Muscle of leg (tissue), 11 donors: ENCODE results near the gene SAMD4A. TPM values are rescaled to one million over a fixed set of nuclear protein-coding genes. Genes with fewer than 3 reads are reported as not detected.
A peak's percentile ranks its signal among the peaks of the same experiment; 100 is the strongest.

Experiments
- DNase-seq: peaks from one replicate; pipeline ENCODE4 v3.0.0; 2013
- H3K27ac ChIP-seq: one replicate; pipeline ENCODE4 v1.5.1; 2013; ENCODE audit warnings: mild to moderate bottlenecking, low read length, control low read depth
- H3K27me3 ChIP-seq: one replicate; pipeline ENCODE4 v1.6.1; 2013; ENCODE audit warnings: low read length; ENCODE audit not compliant: control insufficient read depth, insufficient read depth
- H3K36me3 ChIP-seq: one replicate; pipeline ENCODE4 v1.6.1; 2013; ENCODE audit warnings: low read length; ENCODE audit not compliant: control insufficient read depth, insufficient read depth
- H3K4me1 ChIP-seq: one replicate; pipeline ENCODE4 v1.6.1; 2013; ENCODE audit warnings: low read length; ENCODE audit not compliant: control insufficient read depth, insufficient read depth
- H3K4me3 ChIP-seq: one replicate; pipeline ENCODE4 v1.5.1; 2013; ENCODE audit warnings: low read length, control low read depth
- H3K9me3 ChIP-seq: replicated peaks from 2 replicates; pipeline ENCODE4 v1.6.1; 2013; ENCODE audit warnings: low read depth, low read length; ENCODE audit not compliant: control insufficient read depth
- WGBS: methylation state at CpG from one replicate; pipeline ENCODE4 v1.1.5; 2013; ENCODE audit warnings: missing lambda C conversion rate; ENCODE audit not compliant: insufficient coverage; 5-methylcytosine and 5-hydroxymethylcytosine counted together
- polyA plus RNA-seq, 8 donors: library from polyadenylated mRNA; unstranded; fragments of 120-200 nt; gene quantifications; one replicate each; pipeline versions ENCODE4 v1.2.1 to v1.2.3, GENCODE V29; 2013; ENCODE audit warnings: inconsistent platforms in 1 of 8, low replicate concordance in 1 of 8; ENCODE audit not compliant: insufficient read length in 8 of 8, insufficient read depth in 1 of 8
- total RNA-seq: library from RNA; stranded (reverse); fragments of 120-200 nt; gene quantifications from one replicate; pipeline ENCODE4 v1.2.4, GENCODE V29; 2013

The SAMD4A gene
- total and polyA plus RNA-seq, 9 donors = 39.5 to 74.1 (median 52.8) TPM

GRCh38 chr14:54709444-54709843, 142.5 kb downstream of the SAMD4A start:
- no peak for DNase-seq
- Histone ChIP-seq H3K27me3 (no peaks in the 10 kb centered on the region), H3K4me1 (peaks cover 42% of the 10 kb centered on the region), H3K9me3 (no peaks in the 10 kb centered on the region), H3K4me3 (no peak overlapping the region), H3K27ac (no peak overlapping the region), H3K36me3 (no peaks in the 10 kb centered on the region)
- WGBS = no CpG with 5 or more reads among the region's 2 CpGs

- no peak overlapping the region for H3K4me3 ChIP-seq
- H3K27ac ChIP-seq = no peak overlapping the region
- H3K9me3 ChIP-seq = no peaks in the 10 kb centered on the region
- H3K4me1 ChIP-seq = peaks cover 37% of the 10 kb centered on the region
- no peak for DNase-seq
- no peaks in the 10 kb centered on the region for H3K27me3 ChIP-seq
- H3K36me3 ChIP-seq = no peaks in the 10 kb centered on the region
Measured at GRCh38 chr14:54709867-54710266, 142.9 kb downstream of the SAMD4A start.

GRCh38 chr14:54711312-54711711, 144.4 kb downstream of the SAMD4A start:
- H3K27me3 ChIP-seq = no peaks in the 10 kb centered on the region
- no peaks in the 10 kb centered on the region for H3K36me3 ChIP-seq
- no CpG with 5 or more reads among the region's 5 CpGs for WGBS
- H3K9me3 ChIP-seq = no peaks in the 10 kb centered on the region
- peaks cover 37% of the 10 kb centered on the region for H3K4me1 ChIP-seq
- no peak for DNase-seq
- peak overlapping the region; percentile 91 for H3K27ac ChIP-seq
- H3K4me3 ChIP-seq = no peak overlapping the region

GRCh38 chr14:54711812-54712464, 145.0 kb downstream of the SAMD4A start:
- H3K27ac ChIP-seq = peak overlapping the region; percentile 91

GRCh38 chr14:54712465-54713200, 145.7 kb downstream of the SAMD4A start:
- peak; percentile 84 for DNase-seq
- no CpG with 5 or more reads among the region's 5 CpGs for WGBS
- H3K4me3 ChIP-seq = no peak overlapping the region

More at GRCh38 chr14:54711812-54712464, 145.0 kb downstream of the SAMD4A start:
- Histone ChIP-seq H3K4me1 (peaks cover 35% of the 10 kb centered on the region), H3K27me3 (no peaks in the 10 kb centered on the region), H3K4me3 (no peak overlapping the region), H3K9me3 (no peaks in the 10 kb centered on the region), H3K36me3 (no peaks in the 10 kb centered on the region)
- no peak for DNase-seq
- WGBS = 40% methylated on average over 1 of the region's 5 CpGs

GRCh38 chr14:54713379-54713778, 146.5 kb downstream of the SAMD4A start:
- Histone ChIP-seq H3K9me3 (no peaks in the 10 kb centered on the region), H3K27me3 (no peaks in the 10 kb centered on the region), H3K4me3 (no peak overlapping the region), H3K27ac (peak overlapping the region; percentile 91), H3K4me1 (peaks cover 27% of the 10 kb centered on the region), H3K36me3 (no peaks in the 10 kb centered on the region)
- peak; percentile 94 for DNase-seq

More at GRCh38 chr14:54712465-54713200, 145.7 kb downstream of the SAMD4A start:
- peak overlapping the region; percentile 91 for H3K27ac ChIP-seq
- no peaks in the 10 kb centered on the region for H3K9me3 ChIP-seq
- H3K27me3 ChIP-seq = no peaks in the 10 kb centered on the region
- H3K4me1 ChIP-seq = peaks cover 32% of the 10 kb centered on the region
- H3K36me3 ChIP-seq = no peaks in the 10 kb centered on the region

GRCh38 chr14:54715239-54715638, 148.3 kb downstream of the SAMD4A start:
- Histone ChIP-seq H3K27me3 (no peaks in the 10 kb centered on the region), H3K4me1 (peaks cover 26% of the 10 kb centered on the region), H3K27ac (peak overlapping the region; percentile 43), H3K4me3 (no peak overlapping the region), H3K9me3 (no peaks in the 10 kb centered on the region), H3K36me3 (no peaks in the 10 kb centered on the region)
- no CpG with 5 or more reads among the region's 4 CpGs for WGBS
- DNase-seq = peak; percentile 64

- H3K36me3 ChIP-seq = no peaks in the 10 kb centered on the region
- DNase-seq = no peak
- H3K9me3 ChIP-seq = no peaks in the 10 kb centered on the region
- H3K4me3 ChIP-seq = no peak overlapping the region
- no peak overlapping the region for H3K27ac ChIP-seq
- no CpG with 5 or more reads among the region's 1 CpG for WGBS
- H3K4me1 ChIP-seq = peaks cover 21% of the 10 kb centered on the region
- no peaks in the 10 kb centered on the region for H3K27me3 ChIP-seq
Measured at GRCh38 chr14:54715811-54716210, 148.9 kb downstream of the SAMD4A start.

- H3K4me1 ChIP-seq = peaks cover 16% of the 10 kb centered on the region
- H3K9me3 ChIP-seq = no peaks in the 10 kb centered on the region
- no peaks in the 10 kb centered on the region for H3K36me3 ChIP-seq
- peak; percentile 49 for DNase-seq
- H3K4me3 ChIP-seq = no peak overlapping the region
- H3K27ac ChIP-seq = no peak overlapping the region
- H3K27me3 ChIP-seq = no peaks in the 10 kb centered on the region
- 40% methylated on average over 2 of the region's 3 CpGs for WGBS
Measured at GRCh38 chr14:54716862-54717261, 149.9 kb downstream of the SAMD4A start.

- no peak overlapping the region for H3K4me3 ChIP-seq
- DNase-seq = no peak
- no peaks in the 10 kb centered on the region for H3K9me3 ChIP-seq
- peaks cover 7% of the 10 kb centered on the region for H3K4me1 ChIP-seq
- H3K27ac ChIP-seq = no peak overlapping the region
- WGBS = 60% methylated on average over 1 of the region's 3 CpGs
- H3K36me3 ChIP-seq = no peaks in the 10 kb centered on the region
- no peaks in the 10 kb centered on the region for H3K27me3 ChIP-seq
Measured at GRCh38 chr14:54718046-54718445, 151.1 kb downstream of the SAMD4A start.
